ENCODE results near the gene TRIM15.

TRIM15 gene

DNA sequence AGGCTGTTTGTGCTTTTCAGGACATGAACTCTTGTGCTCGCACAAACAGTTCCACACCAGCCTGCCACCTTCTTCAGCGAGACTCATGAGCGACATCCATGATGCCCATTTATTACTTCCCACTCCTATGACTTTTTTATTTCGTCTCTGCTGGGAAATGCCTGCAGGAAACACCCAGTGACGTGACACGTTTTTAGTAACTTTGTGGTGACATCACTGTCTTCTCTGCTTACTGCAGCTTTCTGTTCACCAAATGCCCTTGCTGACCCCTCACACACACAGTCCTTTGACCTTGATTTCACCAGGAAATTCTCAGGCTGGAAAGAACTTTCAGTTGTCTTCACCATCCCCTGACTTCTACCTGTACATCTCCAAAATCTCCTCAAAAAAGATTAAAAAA lies 18.5 kb upstream of the TRIM15 start:
- TF ChIP-seq, protein P1, sequence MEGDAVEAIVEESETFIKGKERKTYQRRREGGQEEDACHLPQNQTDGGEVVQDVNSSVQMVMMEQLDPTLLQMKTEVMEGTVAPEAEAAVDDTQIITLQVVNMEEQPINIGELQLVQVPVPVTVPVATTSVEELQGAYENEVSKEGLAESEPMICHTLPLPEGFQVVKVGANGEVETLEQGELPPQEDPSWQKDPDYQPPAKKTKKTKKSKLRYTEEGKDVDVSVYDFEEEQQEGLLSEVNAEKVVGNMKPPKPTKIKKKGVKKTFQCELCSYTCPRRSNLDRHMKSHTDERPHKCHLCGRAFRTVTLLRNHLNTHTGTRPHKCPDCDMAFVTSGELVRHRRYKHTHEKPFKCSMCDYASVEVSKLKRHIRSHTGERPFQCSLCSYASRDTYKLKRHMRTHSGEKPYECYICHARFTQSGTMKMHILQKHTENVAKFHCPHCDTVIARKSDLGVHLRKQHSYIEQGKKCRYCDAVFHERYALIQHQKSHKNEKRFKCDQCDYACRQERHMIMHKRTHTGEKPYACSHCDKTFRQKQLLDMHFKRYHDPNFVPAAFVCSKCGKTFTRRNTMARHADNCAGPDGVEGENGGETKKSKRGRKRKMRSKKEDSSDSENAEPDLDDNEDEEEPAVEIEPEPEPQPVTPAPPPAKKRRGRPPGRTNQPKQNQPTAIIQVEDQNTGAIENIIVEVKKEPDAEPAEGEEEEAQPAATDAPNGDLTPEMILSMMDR (IDR thresholded peaks at IDR 0.05; ENCODE audit: low read depth, low read length, missing control alignments) = no peak
- Histone ChIP-seq H3K36me3 (replicated peaks) (no peaks in the 10 kb centered on the region), H3K27me3 (replicated peaks) (peaks cover 6% of the 10 kb centered on the region), H3K4me3 (ENCODE audit: low read depth, low read length) (no peak overlapping the region), H3K27ac (no peak overlapping the region)
- in situ Hi-C loops (cut with HindIII; ENCODE audit: low pct_ligation_motif_present, low sequenced_read_pairs) = no loop called here
- no peak for DNase-seq

DNA sequence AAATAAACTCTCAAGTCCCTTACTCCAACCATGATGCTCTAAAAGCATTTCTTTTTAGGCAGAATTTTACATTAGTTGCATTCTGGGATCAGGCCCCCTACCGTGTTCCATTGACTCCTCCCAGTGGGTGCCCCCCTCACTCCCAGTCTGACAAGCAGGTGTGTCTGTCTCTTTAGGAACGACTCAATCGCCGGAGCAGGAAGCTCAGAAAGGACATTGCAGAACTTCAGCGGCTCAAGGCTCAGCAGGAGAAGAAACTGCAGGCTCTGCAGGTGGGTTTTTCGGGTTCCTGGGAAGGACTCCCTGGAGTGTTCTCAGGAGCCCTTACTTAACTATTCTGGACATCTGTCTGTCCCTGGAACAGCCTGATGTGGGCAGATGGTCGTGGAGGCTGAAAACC lies 17.5 kb upstream of the TRIM15 start:
- Histone ChIP-seq H3K36me3 (replicated peaks) (no peaks in the 10 kb centered on the region), H3K27ac (no peak overlapping the region), H3K27me3 (replicated peaks) (peaks cover 6% of the 10 kb centered on the region), H3K4me3 (ENCODE audit: low read depth, low read length) (no peak overlapping the region)
- TF ChIP-seq, protein P1 (IDR thresholded peaks at IDR 0.05; ENCODE audit: low read depth, low read length, missing control alignments) = no peak
- in situ Hi-C loops (cut with HindIII; ENCODE audit: low pct_ligation_motif_present, low sequenced_read_pairs) = no loop called here
- no peak for DNase-seq

DNA sequence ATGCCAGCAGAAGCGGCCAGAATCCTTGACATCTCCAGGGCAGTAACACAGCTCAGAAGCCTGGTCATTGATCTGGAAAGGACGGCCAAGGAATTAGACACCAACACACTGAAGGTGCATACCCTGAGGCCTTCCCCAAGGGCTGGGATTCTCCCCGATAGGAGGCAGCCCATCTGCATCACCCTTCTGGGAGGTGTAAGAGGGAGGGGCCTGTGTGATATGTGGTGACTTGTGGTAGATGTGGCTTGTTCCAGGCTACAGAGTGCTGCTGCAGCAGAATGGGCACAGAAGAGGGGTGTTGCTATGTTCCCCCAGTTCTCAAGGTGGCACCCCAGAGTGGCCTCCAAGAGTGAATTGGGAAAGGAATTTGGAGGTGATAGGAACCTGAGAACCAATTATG lies 16.2 kb upstream of the TRIM15 start:
- no peak for DNase-seq
- Histone ChIP-seq H3K36me3 (replicated peaks) (no peaks in the 10 kb centered on the region), H3K27me3 (replicated peaks) (peaks cover 6% of the 10 kb centered on the region), H3K4me3 (ENCODE audit: low read depth, low read length) (no peak overlapping the region), H3K27ac (no peak overlapping the region)
- TF ChIP-seq, protein P1 (IDR thresholded peaks at IDR 0.05; ENCODE audit: low read depth, low read length, missing control alignments) = no peak
- in situ Hi-C loops (cut with HindIII; ENCODE audit: low pct_ligation_motif_present, low sequenced_read_pairs) = no loop called here

DNA sequence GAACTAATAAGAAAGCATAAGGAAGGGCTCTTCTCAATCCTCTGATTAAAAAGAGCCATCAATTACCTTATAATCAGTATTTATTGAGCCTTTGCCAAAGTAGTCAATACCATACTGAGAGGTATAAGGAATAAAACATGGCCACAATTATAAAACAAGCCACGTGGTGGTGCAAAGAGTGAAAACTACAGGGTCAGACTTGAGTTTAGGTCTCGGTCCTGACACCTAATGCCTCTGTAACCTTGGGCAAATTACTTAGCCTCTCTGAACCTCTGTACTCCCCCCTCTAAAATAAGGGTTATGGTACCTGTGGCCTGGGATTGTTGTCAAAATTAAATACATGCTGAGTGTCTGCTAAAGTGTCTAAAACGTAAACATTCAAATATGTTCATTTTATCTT lies 14.1 kb upstream of the TRIM15 start:
- Histone ChIP-seq H3K4me3 (ENCODE audit: low read depth, low read length) (no peak overlapping the region), H3K36me3 (replicated peaks) (no peaks in the 10 kb centered on the region), H3K27me3 (replicated peaks) (peaks cover 6% of the 10 kb centered on the region), H3K27ac (no peak overlapping the region)
- TF ChIP-seq, protein P1 (IDR thresholded peaks at IDR 0.05; ENCODE audit: low read depth, low read length, missing control alignments) = no peak
- DNase-seq = no peak
- in situ Hi-C loops (cut with HindIII; ENCODE audit: low pct_ligation_motif_present, low sequenced_read_pairs) = no loop called here

DNA sequence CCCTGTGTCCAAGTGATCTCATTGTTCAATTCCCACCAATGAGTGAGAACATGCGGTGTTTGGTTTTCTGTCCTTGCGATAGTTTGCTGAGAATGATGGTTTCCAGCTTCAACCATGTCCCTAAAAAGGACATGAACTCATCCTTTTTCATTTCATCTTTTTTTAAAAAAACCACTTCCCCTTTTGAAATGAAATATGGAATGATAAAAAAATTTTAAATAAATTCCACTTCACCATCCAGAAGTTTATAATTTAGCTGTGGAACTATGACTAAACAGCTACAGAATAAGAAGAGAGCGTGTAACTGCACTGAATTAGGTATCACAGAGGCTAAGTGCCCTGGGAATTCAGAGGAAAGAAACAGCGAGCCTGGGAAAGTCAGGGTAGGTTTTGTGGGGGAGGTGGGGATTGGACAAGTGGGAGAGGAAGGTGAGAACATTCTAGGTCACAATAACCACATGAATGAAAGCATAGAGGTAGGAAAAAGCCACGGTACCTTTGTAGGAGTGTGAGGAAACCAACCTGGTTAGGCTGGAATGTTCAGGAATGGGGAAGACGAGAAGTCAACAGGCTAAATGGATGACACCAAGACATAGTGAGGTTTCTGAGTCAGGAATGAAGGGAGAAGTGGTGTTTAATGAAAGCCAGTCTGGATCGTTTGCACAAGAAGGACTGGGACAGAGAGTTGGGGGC lies 13.3 kb upstream of the TRIM15 start:
- Histone ChIP-seq H3K4me3 (ENCODE audit: low read depth, low read length) (no peak overlapping the region), H3K27me3 (replicated peaks) (no peaks in the 10 kb centered on the region), H3K36me3 (replicated peaks) (no peaks in the 10 kb centered on the region), H3K27ac (no peak overlapping the region)
- in situ Hi-C loops (cut with HindIII; ENCODE audit: low pct_ligation_motif_present, low sequenced_read_pairs) = no loop called here
- TF ChIP-seq, protein P1 (IDR thresholded peaks at IDR 0.05; ENCODE audit: low read depth, low read length, missing control alignments) = no peak
- no peak for DNase-seq

All from brain microvascular endothelial cell (primary cell).